ENCODE data around the gene BCR.

DNA sequence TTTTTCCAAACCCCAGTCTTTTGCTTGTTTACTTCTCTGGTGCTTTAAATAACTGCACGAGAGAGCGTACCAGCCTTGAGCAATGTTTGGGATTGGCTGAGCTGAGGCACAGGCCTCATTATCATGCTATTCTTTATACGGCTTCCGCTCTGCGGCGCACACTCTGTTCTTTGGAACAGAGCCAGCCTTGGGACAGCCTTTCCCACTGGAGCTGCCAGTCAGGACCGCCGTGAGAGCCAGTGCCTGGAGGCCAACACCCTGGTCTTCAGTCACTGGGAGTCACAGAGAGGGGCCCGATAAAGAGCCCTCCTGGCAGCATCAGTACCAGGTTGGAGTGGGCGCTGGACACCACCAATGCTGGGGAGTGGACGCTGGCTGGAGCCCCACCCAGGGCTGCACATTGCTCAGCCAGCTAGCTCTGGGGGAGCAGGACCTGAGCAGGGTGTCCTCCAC lies 125.6 kb downstream of the BCR start:
- no peak for TF ChIP-seq CTCF (IDR thresholded peaks at IDR 0.05)
- TF ChIP-seq EP300 (IDR thresholded peaks at IDR 0.05): no peak

Data from suprapubic skin (tissue), 3 donors.